Testis (tissue), 2 donors: Measurements from ENCODE around the gene FLT4.
"Not testable (repeated sequence)": the region's sequence is repeated elsewhere in the genome, so short reads cannot be mapped to it uniquely, and the experiment has no call there.

Source experiments
- CTCF ChIP-seq, 3 experiments: fragments of 450-650 bp in 2 of 3; fragments of 200-600 bp in 1 of 3; sonication (generic) in 1 of 3; IDR thresholded peaks; one replicate each; pipeline ENCODE4 v1.5.1; 2016 to 2019; ENCODE audit warnings: antibody characterized with exemption in 3 of 3, mild to moderate bottlenecking in 2 of 3, moderate library complexity in 1 of 3
- POLR2A ChIP-seq: fragments of 450-650 bp; IDR thresholded peaks from one replicate; pipeline ENCODE4 v1.6.1; 2017; ENCODE audit warnings: antibody characterized with exemption, mild to moderate bottlenecking, moderate library complexity

DNA sequence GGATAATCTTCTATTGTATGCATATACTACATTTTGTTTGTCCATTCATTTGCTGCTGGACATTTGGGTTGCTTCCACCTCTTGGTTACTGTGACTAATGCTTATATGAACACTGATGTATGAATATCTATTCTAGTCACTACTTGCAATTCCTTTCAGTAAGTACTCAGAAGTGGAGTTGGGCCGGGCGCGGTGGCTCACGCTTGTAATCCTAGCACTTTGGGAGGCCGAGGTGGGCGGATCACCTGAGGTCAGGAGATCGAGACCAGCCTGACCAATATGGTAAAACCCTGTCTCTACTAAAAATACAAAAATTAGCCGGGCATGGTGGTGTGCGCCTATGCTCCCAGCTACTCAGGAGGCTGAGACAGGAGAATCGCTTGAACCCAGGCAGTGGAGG, 28.9 kb upstream of the FLT4 start:
- TF ChIP-seq CTCF (IDR thresholded peaks at IDR 0.05); POLR2A: not testable (repeated sequence)
